Measurements from ENCODE around the gene TBC1D10A. TPM values are rescaled to one million over a fixed set of nuclear protein-coding genes. Genes with fewer than 3 reads are reported as not detected.

Gene TBC1D10A
- total RNA-seq, 1 experiment from 2014 or later, result 18.6 TPM

- Histone ChIP-seq H2AFZ (ENCODE audit: low read depth, low read length, poor library complexity, severe bottlenecking) (no peak overlapping the region), H3K27ac (ENCODE audit: low read depth, low read length) (no peak overlapping the region), H3K9me2 (ENCODE audit: insufficient read depth) (no peaks in the 10 kb centered on the region), H3K9me3 (ENCODE audit: control insufficient read depth in 1 of 2, insufficient read depth in 1 of 2, low read depth in 1 of 2, low read length in 2 of 2) (no peaks in the 10 kb centered on the region), H3K36me3 (ENCODE audit: control insufficient read depth in 1 of 2, insufficient read depth in 2 of 2, low read length in 2 of 2) (no peaks in the 10 kb centered on the region), H3K4me1 (ENCODE audit: control insufficient read depth in 1 of 2, insufficient read depth in 2 of 2, low read length in 2 of 2) (peaks cover 0 to 15% of the 10 kb centered on the region in 2 experiments; a peak in 3 of 4 replicates), H3K4me2 (ENCODE audit: low read length) (no peak overlapping the region), H3K4me3 (replicated peaks in 1 of 2; ENCODE audit: low read depth in 1 of 2, low read length in 2 of 2) (no peak overlapping the region), H3K27me3 (ENCODE audit: insufficient read depth, low read length) (no peaks in the 10 kb centered on the region), H3K79me2 (ENCODE audit: insufficient read depth, low read length) (no peaks in the 10 kb centered on the region), H4K20me1 (ENCODE audit: insufficient read depth) (no peaks in the 10 kb centered on the region), H3K9ac (ENCODE audit: low read length) (no peak overlapping the region)
- RAD21 ChIA-PET (ENCODE audit: low non-redundant PET in 1 of 2, low total read pairs in 2 of 2, uncharacterized antibody in 2 of 2, unreplicated experiment in 2 of 2), result no interaction called here
- POLR2A ChIA-PET, result no interaction called here
- no peak for DNase-seq (ENCODE audit: low read depth, low spot score)
- intact Hi-C loops (cut with micrococcal nuclease), result loop anchor here (1.0 kb wide), 1 partner anchor 23 kb away; no protein-coding TSS in a partner anchor
- no peak for TF ChIP-seq ZNF274 (IDR thresholded peaks at IDR 0.05; ENCODE audit: low read depth, low read length)
- no peak for TF ChIP-seq JUND (IDR thresholded peaks at IDR 0.05)
- no peak for TF ChIP-seq EZH2 (IDR thresholded peaks at IDR 0.05)
- TF ChIP-seq ZBTB33 (IDR thresholded peaks at IDR 0.05; ENCODE audit: extremely low read depth, insufficient replicate concordance, low read length), result no peak
- no peak for TF ChIP-seq SP1 (IDR thresholded peaks at IDR 0.05; ENCODE audit: low read depth)
- TF ChIP-seq POLR2AphosphoS5 (IDR thresholded peaks at IDR 0.05; ENCODE audit: low read depth, low read length), result no peak
- no peak for TF ChIP-seq FOSL1 (IDR thresholded peaks at IDR 0.05; ENCODE audit: low read depth)
- TF ChIP-seq RAD21 (IDR thresholded peaks at IDR 0.05; ENCODE audit: low read depth), result no peak
- CTCF ChIA-PET, result interaction anchor here (1.0 to 1.6 kb wide), 4 partner anchors 14 to 123 kb away, joined by 3 to 12 read pairs (median 6); partner anchors contain the start of genes RNF215 and TBC1D10A
- no TSS peak for BruUV-seq (replicated peaks)
- ATAC-seq, result no peak
Observed at GRCh38 chr22:30263883-30264282, 62.9 kb downstream of the TBC1D10A start.

Measured in HCT116 (cell line).